Tibial nerve (tissue), 3 donors: ENCODE data around the gene GPC5.

Experiments used
- CTCF ChIP-seq, 5 experiments: fragments of 200-600 bp in 3 of 5; fragments of 450-650 bp in 2 of 5; sonication (generic) in 3 of 5; IDR thresholded peaks; one replicate each; pipeline ENCODE4 v1.5.1; 2016 to 2019; ENCODE audit warnings: antibody characterized with exemption in 5 of 5, mild to moderate bottlenecking in 3 of 5, moderate library complexity in 2 of 5
- POLR2A ChIP-seq, 2 donors: fragments of 450-650 bp; IDR thresholded peaks; one replicate each; pipeline ENCODE4 v1.6.1; 2017; ENCODE audit warnings: antibody characterized with exemption in 2 of 2, mild to moderate bottlenecking in 2 of 2, moderate library complexity in 2 of 2

DNA sequence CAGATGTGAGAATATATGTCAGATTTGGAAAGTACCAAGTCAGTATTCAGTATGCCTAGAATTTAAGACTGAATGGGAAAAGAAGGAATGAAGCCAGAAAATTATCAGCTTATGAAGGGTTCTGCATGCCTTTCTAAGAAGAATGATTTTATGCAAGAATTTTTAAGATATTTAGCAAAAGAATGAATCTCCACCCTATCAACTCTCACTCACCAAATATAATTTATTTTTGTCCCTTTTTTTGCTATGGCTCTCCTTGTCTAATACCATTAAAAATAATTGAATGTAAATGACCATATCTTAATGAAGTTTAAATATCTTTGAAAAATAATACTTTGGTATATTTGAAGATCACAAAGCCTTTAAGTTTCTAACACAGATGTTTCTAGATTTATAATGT lies 1215.5 kb downstream of the GPC5 start:
- no peak for TF ChIP-seq CTCF (IDR thresholded peaks at IDR 0.05)
- no peak for TF ChIP-seq POLR2A (IDR thresholded peaks at IDR 0.05)
